ACHN (cell line): ENCODE data around the gene CD19.
"Not testable (repeated sequence)": the region's sequence is repeated elsewhere in the genome, so short reads cannot be mapped to it uniquely, and the experiment has no call there.

Source experiments
- DNase-seq: peaks from one replicate; pipeline ENCODE4 v3.0.0-alpha.2; 2015
- in situ Hi-C: cut with HindIII; loops from 2 replicates; pipeline ENCODE4 v1.10.0; 2017; ENCODE audit warnings: low sequenced_read_pairs, low pct_ligation_motif_present, low pct_unique_long_range_greater_than_20kb

The CD19 gene

DNA sequence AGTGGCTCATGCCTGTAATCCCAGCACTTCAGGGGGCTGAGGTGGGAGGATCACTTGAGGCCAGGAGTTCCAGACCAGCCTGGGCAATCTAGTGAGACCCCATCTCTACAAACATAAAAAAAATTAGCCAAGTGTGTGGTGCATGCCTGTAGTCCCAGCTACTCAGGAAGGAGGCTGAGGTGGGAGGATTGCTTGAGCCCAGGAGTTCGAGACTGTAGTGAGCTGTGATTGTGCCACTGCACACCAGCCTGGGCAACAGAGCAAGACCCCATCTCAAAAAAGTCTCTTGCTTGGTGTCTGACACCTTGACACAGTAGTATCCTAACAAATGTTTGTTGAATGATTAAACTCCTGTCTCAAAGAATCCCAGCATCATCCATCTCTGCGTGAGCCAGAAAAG lies 37.9 kb downstream of the CD19 start:
- in situ Hi-C loops, DNase-seq: not testable (repeated sequence)

DNA sequence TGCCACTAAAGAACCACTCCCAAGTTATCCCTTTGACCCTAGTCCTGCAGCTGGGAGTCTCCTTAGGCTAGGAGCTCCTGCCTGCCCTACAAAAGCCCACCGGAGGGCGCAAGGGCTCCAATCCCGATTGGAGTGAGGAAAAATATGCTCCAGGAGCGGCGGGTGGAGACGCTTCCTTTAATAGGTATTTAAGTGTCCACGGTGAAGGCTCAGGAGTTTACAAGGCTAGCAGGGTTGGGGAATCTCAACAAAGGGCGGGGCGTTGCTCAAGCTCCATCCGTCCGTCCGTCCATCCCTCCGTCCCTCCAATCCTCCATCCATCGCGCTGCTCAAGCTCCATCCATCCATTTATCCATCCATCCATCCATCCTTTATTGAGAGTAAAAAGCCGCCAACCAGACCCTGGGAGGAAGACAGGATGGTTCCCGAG lies 42.3 kb downstream of the CD19 start:
- in situ Hi-C loops: no loop called here
- peak; percentile 87 for DNase-seq

DNA sequence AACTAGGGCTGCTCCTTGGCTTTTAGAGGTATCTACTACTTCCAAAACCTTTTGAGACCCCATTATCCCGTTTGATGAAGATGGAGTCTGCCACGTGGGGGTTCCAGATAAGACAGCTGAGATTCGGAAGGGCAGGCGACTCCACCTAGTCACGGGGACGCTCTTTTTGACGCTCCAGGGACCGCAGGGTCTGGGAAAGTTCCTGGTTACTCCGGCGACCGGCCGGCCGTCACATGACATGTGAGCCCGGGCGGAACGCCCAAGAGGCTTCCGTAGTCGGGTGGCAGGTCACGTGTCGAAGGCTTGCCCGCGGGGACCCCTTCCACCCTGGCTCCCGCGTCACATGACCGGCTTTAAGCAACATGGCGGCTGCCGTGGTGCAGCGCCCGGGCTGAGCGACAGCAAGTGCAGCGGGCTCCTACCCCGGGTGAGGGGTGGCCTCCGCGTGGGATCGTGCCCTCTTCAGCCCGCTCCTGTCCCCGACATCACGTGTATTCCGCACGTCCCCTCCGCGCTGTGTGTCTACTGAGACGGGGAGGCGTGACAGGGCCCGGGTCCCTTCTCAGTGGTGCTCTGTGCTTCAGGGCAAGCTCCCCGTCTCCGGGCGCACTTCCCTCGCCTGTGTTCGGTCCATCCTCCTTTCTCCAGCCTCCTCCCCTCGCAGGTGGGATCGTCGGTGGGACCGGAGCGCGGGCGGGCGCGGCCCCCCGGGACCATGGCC lies 42.8 kb downstream of the CD19 start, which contains the start of gene SPNS1:
SPNS1 (plus strand) TSS at position 342 of the 721 bp plus-strand sequence; CDS start at position 716, 374 bp downstream.
- peak; percentile 98 for DNase-seq
- in situ Hi-C loops: no loop called here

DNA sequence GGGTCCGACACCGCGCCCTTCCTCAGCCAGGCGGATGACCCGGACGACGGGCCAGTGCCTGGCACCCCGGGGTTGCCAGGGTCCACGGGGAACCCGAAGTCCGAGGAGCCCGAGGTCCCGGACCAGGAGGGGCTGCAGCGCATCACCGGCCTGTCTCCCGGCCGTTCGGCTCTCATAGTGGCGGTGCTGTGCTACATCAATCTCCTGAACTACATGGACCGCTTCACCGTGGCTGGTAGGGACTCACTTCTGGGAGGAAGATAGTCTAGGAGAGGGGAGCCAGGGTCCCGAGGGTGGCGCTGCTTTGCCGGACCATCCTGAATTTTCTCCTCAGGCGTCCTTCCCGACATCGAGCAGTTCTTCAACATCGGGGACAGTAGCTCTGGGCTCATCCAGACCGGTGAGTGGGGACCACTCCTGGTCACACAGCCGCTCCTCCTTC lies 43.4 kb downstream of the CD19 start:
- in situ Hi-C loops: no loop called here
- DNase-seq: peak; percentile 22

DNA sequence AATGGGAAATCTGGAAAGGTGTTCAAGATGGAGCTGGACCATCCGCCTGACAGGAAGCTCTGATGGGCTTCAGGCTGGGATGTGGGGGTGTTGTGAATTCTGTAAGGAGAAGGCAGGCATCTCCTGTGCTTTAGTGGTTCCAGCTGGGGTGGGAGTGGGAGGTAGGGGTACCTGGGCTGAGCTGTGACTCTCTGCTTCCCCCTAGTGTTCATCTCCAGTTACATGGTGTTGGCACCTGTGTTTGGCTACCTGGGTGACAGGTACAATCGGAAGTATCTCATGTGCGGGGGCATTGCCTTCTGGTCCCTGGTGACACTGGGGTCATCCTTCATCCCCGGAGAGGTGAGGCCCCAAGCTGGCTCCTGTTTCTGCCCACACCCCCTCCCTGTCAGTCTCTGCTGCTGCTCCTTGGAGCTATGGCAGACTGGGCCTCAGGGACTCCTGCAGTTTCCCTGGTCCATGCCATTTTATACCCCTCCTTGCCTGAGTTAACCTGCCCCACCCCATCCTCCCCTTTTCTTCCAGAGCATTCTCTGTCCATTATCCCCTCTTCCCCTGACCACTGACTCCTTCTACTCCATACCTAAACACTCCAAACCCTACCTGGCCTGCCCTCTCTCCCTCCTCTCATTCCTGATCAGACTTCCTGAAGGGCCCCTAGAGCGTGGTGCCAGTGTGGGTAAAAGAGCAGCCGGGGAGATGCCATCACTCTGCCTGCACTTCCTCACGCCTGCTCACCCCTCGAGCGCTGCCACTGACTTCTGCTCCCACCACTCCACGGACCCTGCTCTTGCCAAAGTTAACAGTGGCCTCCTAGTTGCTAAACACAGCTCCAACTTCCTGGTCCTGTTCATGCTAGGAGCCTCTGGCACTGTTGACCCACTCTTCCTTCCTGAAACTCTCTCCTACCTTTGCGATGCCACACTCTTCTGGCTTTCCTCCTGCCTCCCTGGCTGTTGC lies 46.2 kb downstream of the CD19 start:
- in situ Hi-C loops: no loop called here
- peak; percentile 14 for DNase-seq

DNA sequence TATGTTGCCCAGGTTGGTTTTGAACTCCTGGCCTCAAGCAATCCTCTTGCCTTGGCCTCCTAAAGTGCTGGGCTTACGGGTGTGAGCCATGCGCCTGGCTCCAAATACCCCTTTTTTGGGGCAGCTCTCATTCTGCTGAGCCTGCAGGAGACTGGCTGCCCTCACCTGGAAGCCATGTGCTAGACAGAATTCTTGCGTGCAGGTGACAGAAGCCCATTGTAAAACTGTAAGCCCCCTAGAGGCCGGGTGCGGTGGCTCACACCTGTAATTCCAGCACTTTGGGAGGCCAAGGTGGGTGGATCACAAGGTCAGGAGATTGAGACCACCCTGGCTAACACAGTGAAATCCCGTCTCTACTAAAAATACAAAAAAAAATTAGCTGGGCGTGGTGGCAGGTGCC lies 48.6 kb downstream of the CD19 start:
- in situ Hi-C loops, DNase-seq: not testable (repeated sequence)

DNA sequence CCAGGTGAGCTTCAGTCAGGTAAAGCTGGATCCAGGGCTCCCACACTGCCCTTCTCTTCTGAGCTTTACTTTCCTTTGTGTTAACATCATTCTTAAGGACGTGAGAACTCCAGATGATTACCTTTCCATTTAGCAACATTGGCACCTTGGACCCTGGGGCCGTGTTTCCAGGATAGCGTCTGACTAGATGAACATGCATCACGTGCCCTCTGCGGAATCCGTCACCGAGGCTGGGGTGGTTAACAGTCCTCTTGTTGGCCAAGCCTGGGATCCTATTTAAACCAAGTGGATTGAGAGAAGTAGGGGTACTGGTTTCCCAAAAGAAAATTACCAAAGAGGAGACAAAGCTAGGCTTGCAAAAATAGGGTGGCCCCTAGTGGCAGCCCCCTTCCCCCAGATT lies 49.2 kb downstream of the CD19 start:
- in situ Hi-C loops: no loop called here
- DNase-seq: no peak

DNA sequence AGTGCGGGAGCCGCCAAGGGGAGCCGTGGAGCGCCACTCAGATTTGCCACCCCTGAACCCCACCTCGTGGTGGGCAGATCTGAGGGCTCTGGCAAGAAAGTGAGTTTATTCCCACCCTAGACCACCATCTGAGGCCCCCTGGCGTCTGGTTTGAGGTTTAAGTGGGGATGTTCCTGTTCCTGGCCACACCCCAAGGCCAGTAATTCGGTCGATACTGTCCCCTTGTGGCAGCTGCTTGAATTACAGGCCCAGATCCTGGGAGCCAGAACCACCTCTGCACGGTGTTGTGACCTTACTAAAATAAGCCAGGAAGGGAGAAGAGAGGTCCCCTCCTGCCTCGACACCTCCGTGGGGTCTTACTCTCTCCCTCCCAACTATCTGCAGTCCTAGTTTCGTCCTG lies 49.7 kb downstream of the CD19 start:
- in situ Hi-C loops: no loop called here

DNA sequence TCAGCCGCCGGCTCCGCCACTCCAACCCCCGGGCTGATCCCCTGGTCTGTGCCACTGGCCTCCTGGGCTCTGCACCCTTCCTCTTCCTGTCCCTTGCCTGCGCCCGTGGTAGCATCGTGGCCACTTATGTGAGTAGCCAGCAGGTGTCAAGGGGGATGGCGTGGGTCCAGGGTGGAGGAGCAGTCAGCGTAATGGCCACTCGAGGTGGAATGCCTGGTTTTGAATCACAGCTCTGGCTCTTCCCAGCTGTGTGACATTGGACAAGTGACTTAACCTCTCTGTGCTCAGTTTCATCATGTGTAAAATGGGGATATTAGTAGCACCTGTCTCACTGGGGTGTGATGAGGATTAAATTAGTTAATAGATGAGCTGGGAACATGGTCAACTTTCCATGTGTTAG lies 50.6 kb downstream of the CD19 start:
- in situ Hi-C loops: no loop called here
- DNase-seq: no peak

More for the DNA sequence above, 49.7 kb downstream of the CD19 start:
- DNase-seq: peak; percentile 20

DNA sequence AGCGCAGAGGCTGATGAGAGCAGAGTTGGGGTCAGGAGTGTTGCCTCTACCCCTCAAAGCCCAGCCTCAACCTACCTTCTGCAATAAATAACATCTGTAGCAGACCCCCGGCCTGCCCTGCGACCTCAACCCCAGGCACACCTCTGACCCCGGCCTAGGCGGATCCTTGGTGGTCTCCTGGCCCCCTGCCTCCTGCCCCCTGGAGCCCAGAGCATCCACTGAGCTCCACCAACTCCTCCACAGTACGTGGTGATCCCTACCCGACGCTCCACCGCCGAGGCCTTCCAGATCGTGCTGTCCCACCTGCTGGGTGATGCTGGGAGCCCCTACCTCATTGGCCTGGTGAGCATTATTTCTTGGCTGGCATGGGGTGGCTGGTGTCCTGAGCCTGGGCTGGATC lies 51.2 kb downstream of the CD19 start:
- in situ Hi-C loops: no loop called here
- no peak for DNase-seq

DNA sequence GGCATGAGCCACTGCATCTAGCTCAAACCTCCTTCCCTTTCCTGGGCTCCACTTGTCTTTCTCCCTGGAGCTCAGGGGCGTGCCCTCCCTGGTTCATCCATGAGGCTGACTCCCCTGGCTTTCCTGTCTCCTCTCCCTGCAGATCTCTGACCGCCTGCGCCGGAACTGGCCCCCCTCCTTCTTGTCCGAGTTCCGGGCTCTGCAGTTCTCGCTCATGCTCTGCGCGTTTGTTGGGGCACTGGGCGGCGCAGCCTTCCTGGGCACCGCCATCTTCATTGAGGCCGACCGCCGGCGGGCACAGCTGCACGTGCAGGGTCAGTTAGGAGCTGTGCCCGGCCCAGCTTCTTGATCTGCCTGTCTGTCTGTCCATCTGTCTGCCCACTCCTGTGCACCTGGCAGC lies 51.9 kb downstream of the CD19 start:
- DNase-seq: no peak
- in situ Hi-C loops: no loop called here

DNA sequence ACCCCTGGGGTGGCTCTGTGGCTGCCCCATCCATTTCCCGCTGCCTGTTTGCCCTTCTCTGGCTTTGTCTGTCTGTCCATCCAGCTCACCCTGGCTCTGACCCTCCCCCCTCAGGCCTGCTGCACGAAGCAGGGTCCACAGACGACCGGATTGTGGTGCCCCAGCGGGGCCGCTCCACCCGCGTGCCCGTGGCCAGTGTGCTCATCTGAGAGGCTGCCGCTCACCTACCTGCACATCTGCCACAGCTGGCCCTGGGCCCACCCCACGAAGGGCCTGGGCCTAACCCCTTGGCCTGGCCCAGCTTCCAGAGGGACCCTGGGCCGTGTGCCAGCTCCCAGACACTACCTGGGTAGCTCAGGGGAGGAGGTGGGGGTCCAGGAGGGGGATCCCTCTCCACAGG lies 52.3 kb downstream of the CD19 start:
- DNase-seq: no peak
- in situ Hi-C loops: no loop called here

DNA sequence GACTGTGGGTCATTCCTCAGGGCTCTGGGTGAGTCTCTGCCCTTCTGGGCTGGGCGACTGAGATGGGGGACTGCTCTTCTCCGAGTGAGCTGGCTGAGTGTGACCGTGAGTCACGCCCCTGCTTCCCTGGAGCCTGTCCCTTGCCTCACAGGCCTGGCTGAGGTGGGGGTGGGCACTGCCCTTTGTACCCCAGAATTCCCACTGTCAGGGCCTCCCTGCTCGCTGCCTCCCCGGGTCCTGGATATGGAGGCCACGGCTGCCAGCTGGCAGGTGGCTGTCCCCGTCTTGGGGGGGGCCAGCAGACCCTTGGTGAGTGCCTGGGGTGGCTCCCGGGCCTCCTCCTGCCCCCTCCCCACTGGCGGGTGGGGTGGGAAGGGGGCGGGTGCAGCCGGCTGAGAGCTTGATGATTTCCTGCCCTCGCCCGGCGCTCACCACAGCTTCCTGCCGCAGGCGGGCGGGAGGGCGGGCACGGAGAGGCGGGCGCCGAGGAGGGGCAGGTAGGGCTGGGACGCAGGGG lies 52.9 kb downstream of the CD19 start, which contains the start of gene LAT:
LAT (plus strand) TSS at position 434 of the 517 bp plus-strand sequence. CDS start 366 bp downstream, outside the sequence.
- in situ Hi-C loops: no loop called here
- DNase-seq: peak; percentile 92

DNA sequence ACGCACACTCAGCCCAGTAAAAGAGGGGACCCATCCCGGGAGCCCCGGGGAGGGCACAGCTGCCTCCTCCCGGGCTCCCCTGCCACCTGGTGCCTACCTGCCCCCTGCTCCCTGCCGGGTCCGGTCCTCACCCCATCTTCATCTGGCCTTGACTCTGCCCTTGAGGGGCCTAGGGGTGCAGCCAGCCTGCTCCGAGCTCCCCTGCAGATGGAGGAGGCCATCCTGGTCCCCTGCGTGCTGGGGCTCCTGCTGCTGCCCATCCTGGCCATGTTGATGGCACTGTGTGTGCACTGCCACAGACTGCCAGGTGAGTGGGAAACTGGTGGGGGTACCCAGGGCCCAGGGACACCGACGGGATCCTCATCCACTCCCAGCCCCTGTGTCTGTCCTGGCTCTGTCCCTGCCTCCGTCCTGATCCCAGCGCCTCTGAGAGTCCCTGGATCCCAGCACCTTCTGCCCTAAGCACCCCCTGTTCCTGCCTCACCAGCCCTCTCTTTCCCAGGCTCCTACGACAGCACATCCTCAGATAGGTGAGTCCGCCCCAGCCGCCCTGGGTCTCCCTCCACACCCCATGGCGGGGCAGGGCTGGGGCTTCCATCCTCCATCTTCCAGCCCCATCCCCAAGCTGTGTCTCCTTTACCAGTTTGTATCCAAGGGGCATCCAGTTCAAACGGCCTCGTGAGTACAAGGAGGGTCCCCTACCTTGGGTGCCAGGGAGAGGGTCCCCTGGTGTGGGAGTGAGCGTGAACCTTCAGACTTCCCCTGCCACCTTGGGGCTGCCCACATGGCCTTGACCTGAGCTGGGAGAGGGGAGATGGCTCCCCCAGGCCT lies 53.7 kb downstream of the CD19 start:
- peak; percentile 13 for DNase-seq
- in situ Hi-C loops: no loop called here

DNA sequence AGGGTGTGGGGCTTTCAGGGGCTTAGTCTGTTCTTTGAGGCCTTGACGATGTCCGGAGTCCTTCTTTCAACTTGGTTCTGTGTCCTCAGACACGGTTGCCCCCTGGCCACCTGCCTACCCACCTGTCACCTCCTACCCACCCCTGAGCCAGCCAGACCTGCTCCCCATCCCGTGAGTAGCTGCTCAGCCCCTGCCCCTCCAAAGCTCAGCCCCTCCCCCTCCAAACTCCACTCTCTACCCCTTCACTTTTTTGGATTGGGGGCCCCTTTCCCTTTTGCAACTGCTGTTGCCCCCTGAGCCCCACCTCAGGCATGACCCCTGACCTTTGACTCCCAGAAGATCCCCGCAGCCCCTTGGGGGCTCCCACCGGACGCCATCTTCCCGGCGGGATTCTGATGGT lies 54.3 kb downstream of the CD19 start:
- no peak for DNase-seq
- in situ Hi-C loops: no loop called here

DNA sequence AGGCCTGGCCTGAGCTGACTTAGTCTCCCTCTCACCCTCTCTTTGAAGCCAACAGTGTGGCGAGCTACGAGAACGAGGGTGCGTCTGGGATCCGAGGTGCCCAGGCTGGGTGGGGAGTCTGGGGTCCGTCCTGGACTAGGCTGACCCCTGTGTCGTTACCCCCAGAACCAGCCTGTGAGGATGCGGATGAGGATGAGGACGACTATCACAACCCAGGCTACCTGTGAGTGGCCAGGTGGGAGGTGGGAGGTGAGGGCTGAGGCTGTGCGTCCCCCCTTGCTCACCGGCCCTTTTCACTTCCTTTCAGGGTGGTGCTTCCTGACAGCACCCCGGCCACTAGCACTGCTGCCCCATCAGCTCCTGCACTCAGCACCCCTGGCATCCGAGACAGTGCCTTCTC lies 54.7 kb downstream of the CD19 start:
- no peak for DNase-seq
- in situ Hi-C loops: no loop called here

DNA sequence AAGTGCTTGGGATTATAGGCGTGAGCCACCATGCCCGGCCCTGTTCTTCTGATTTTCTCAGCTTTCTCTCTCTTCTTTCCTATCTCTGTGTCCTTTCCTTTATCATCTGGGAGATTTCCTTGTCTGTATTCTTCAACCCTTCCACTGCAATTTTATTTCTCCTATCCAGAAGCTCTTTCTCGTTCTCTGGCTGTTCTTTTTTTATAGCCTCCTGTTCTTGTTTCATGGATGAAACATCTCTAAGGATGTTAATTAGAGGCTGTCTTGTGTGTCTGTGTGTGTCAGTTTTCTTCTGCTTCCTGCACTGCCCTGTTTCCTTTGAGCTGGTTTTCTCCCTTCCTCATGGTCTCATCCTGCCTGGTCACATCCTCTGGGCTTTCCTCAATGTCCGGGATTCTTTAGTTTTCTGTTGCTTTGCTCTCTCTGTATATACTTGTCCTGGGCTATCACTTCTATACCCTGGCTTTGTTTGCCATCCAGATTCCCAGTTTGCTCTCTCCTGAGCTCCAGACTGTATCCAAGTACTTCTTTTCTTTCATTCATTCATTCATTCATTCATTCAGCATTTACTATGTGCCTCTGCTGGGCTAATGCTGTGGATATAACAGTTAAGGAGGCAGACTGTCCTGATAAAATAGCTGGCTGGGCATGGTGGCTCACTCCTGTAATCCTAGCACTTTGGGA lies 55.5 kb downstream of the CD19 start:
- DNase-seq: no peak
- in situ Hi-C loops: no loop called here
